Epithelial cell of proximal tubule (primary cell): Measurements from ENCODE around the gene PLAC1. TPM values are rescaled to one million over a fixed set of nuclear protein-coding genes. Genes with fewer than 3 reads are reported as not detected.

Experiments
- DNase-seq: peaks from one replicate; pipeline ENCODE4 v3.0.0-alpha.2; 2011; ENCODE audit warnings: low read depth
- H3K4me3 ChIP-seq: 2 replicates; pipeline ENCODE4 v1.5.1; 2011; ENCODE audit warnings: low read depth, mild to moderate bottlenecking, low read length
- total RNA-seq: library from RNA; depleted of rRNA; stranded (reverse); fragments of >200 nt; gene quantifications from 2 replicates; pipeline ENCODE4 v1.2.3, GENCODE V29; 2015
- TF ChIP-seq, protein P1 (sequence below): conservative IDR thresholded peaks from 2 replicates; pipeline ENCODE4 v1.5.1; 2012; ENCODE audit warnings: low read depth, mild to moderate bottlenecking, low read length

Gene PLAC1
- total RNA-seq, 1 donor from 2014 or later: not detected

DNA sequence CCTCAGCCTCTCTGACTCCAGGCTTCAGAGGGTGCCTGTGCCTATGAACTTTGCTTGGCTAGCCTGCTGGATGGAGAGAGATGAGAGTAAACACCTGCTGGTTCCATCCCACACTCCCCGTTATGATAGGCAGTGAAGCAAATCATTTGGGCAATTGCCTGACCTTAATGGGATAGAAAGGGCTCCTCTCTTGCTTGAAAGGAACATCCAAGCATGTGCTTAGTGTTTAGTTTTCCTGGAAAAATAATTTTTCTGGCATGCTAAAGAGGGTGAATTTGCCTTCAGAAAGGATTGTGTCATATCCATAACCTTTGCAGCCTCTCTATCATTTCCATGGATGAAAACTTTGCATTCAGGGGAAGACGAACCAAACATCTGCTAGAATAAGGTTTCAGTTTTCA is 10.8 kb downstream of the PLAC1 start:
- TF ChIP-seq, protein P1, sequence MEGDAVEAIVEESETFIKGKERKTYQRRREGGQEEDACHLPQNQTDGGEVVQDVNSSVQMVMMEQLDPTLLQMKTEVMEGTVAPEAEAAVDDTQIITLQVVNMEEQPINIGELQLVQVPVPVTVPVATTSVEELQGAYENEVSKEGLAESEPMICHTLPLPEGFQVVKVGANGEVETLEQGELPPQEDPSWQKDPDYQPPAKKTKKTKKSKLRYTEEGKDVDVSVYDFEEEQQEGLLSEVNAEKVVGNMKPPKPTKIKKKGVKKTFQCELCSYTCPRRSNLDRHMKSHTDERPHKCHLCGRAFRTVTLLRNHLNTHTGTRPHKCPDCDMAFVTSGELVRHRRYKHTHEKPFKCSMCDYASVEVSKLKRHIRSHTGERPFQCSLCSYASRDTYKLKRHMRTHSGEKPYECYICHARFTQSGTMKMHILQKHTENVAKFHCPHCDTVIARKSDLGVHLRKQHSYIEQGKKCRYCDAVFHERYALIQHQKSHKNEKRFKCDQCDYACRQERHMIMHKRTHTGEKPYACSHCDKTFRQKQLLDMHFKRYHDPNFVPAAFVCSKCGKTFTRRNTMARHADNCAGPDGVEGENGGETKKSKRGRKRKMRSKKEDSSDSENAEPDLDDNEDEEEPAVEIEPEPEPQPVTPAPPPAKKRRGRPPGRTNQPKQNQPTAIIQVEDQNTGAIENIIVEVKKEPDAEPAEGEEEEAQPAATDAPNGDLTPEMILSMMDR: no peak
- DNase-seq: no peak
- H3K4me3 ChIP-seq: no peak overlapping the region

DNA sequence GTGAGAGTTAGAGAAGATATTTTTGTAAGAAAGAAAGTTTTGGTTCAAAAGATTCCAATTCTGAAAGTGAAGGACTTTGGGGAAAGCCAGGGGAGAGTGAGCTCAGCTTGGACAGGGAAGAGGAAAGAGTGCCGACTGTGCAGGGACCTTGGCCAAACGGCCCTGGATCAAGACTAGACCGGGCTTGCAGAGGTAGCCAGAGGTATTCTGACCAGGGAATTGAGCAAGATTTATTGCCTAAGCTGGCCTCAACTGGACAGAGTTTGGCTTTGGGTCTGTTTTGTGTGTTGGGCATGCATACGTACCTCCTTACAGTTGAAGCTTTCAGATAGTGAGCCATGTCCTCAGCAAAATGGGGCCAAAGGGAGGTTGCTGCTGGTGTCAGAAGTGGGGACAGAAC is 11.6 kb downstream of the PLAC1 start:
- no peak overlapping the region for H3K4me3 ChIP-seq
- TF ChIP-seq, protein P1: no peak
- no peak for DNase-seq

DNA sequence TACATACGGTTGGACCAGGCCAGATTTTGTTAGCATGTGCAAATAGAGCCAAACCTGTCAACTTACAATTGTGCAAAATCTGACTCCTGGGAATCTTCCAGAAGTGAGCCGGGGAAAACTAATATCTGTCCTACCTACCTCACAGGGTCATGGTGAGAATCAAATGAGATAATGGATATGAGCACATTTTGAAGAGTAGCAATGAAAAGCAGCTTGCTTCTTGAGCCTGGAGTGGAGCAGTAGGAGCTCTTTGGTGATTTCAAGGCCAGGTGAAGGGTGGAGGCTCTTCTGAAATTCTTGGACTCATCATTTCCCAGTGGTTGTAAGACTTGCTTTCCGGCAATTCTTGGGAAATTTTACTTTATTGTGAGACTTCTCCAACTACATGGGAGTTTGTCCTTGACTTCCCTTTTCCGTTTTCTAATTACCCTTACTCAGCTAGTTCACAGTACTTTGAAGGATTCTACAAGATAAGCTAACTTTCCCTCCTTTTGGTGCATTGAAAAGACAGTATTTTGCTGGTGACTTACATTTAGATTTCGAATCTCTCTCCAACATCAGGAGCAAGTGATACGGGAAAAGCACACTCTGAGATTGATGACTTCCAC is 12.2 kb downstream of the PLAC1 start:
- no peak for DNase-seq
- TF ChIP-seq, protein P1: no peak
- H3K4me3 ChIP-seq: no peak overlapping the region

DNA sequence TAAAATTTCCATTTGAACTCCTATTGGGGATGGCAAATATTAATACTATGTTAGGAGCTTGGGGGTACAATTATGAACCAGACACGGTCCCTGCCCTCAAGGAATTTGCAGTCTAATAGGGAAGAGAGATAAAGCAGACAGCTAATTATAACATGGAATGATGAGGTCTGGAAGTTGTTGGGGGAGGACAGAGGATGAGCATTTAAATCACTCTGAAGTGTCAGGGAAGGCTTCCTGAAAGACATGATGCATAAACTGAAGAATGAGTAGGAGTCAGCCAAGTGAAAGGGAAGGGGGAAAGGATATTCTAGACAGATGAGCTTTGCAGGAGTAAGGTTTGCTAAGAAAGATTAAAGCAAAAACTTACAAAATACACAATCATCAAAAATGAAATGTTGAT is 15.9 kb downstream of the PLAC1 start:
- DNase-seq: no peak
- TF ChIP-seq, protein P1: no peak
- no peak overlapping the region for H3K4me3 ChIP-seq

DNA sequence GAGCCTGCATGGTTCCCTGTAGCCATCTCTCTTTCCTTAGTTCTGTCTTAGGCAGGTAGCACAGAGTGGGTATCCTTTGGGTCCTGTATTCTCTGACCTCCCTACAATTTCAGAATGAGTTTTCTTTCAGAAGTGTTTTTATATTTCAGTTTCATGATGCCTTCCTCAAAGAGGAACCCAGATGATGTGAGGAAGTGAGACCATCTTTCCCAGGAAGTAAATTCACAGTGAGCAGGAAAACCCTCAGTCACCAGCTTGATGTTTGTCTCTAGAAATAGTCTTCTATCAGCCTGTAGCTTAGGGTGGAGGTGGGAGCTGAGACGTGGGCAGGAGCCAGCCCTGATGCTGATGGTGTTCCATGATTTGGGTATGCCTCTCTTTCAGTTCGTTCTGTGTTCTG is 16.9 kb downstream of the PLAC1 start:
- DNase-seq: no peak
- TF ChIP-seq, protein P1: no peak
- H3K4me3 ChIP-seq: no peak overlapping the region

DNA sequence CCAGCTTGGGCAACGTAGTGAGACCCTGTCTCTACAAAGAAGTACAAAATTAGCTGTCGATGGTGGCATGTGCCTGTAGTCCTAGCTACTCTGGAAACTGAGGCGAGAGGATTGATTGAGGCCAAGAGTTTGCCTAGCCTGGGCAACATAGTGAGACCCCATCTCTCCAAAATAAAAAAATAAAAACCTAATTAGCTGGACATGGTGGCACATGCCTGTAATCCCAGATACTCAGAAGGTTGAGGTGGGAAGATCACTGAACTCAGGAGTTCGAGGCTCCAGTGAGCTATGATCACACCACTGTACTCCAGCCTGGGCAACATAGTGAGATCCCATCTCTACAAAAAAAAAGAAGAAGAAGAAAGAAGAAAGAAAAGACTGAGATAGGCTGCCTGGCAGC is 17.4 kb downstream of the PLAC1 start:
- DNase-seq: no peak
- H3K4me3 ChIP-seq: no peak overlapping the region
- TF ChIP-seq, protein P1: no peak

DNA sequence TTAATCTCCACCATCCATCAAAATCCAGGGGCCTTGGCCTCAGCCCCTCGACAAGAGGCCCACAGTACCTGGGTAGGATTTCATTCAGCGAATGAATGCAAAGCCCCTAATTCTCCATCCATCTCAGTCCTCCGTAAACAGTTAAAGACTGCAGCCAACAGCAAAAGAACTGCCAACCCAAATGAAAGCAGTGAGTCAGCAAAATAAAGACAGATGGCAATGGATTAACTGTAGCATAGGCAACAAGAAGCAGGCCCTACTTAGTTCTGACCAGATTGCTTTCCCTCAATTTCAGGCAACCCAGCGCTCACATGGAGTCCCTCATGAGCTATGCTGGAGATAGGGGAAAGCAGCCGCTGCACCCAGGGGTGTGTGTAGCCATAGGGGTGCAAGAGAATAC is 21.4 kb downstream of the PLAC1 start:
- DNase-seq: no peak
- TF ChIP-seq, protein P1: no peak
- H3K4me3 ChIP-seq: no peak overlapping the region
